ENCODE measurements around the gene ERICH6B. TPM values are rescaled to one million over a fixed set of nuclear protein-coding genes. Genes with fewer than 3 reads are reported as not detected.

Gene ERICH6B
- total RNA-seq, 1 experiment from 2014 or later = not detected

DNA sequence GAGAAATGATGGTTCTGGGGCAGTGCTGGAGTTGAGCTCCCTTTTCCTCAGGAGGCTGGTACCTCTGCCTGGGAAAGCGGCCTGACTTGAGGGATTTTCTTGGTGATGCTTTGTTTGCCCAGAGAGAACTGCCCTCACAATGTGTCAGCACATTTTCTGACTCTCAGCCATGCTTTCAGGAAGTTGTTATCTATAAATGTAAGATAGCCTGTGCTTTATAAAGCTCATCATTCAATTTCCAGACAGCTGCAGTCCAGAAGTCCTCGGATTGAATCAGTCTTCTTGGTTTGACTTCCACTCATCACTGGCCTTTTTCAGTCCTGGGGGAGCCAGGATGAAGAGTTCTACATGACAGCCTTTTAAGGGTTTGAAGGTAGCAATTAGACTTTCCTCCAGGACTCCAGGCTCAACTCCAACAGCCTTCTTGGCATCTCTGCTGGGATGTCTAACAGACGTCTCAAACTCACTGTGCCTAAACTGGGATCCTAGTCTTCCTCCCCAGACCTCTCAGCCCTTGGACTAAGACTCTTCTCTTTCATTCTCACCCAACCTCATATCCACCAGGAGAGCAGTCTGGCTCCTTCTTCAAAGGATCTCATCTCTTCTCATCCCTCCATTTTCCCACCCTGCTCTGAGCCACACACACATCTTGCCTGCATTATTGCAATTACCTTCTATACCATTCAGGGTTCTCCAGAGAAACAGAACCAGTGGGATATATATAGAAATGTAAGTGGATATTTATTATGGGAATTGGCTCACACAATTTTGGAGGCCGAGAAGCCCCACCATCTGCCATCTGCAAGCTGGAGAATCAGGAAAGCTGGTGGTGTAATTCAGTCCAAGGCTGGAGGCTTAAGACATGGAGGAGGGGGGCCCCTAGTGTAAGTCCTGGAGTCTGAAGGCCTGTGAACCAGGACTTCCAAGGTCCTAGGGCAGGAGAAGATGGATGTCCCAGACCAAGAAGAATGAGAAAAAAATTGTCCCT lies 13.1 kb downstream of the ERICH6B start:
- DNase-seq (ENCODE audit: extremely low read depth, low read depth) = no peak

DNA sequence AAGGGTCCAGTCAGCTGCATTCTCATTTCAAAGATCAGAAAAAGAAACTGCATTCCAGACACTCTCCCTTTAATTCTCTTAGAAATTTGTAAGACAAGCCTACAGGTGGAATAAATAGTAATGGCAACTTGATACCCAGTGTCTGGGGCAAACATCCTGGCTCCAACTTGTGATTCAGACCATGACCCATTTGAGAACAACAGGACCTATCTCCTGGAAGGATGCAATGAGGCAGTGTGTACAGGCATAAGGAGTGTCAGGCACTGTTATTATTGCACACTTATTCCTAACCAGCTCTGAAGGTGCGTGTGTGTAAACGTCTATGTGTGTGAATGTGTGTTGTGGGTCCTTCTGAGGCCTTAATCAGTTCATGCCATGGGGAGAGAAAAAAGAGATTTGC lies 13.9 kb downstream of the ERICH6B start:
- DNase-seq (ENCODE audit: extremely low read depth, low read depth) = no peak

DNA sequence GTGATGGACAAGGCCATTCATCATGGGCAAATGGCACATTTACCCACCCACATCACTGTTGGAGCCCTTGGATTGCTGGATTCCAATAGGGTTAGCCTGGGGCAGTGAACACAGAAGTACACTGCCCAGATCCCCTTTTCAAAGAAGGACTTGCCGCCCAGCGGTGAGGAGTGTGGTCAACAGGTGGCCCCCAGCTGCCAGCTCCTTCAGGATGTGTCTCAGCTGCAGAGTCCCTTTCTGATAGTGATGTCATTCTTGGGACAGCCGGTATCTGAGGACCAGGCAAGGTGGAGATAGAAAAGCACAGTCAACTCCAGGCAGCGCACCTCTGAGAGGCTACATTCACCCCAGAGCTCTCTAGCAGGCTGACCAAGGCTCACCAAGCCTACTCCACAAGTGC lies 16.9 kb downstream of the ERICH6B start:
- DNase-seq (ENCODE audit: extremely low read depth, low read depth) = no peak

DNA sequence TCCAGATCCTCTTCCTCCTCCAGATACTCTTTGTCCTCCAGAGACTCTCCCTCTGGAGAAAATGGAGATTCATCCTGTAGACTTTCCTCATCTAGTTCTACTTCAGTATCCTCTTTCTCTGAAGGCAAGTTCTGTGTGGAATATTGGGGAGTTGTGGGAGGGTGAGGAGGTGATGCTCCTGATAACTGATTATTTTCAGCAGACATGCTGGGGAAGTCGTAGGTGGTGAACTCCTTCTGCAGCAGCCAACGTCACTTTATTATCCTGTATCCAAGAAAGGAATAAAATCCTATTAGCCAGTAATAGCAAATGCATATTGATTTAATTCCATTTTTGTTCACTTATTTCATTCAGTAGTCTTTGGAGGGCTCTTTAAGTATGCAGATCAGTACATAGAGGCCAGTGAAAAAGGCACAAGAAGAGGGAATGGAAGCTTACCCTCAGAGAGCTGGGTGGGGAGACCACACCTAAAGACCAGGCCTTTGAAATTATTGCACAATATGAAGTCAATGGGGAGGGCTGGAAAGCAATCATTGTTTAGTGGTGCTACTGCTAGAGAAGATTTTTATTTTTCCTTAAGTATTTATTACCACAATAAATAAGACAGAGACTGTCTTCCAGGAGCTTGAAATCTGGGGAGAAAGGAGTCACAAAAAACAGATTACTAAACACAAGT lies 18.6 kb downstream of the ERICH6B start:
- no peak for DNase-seq (ENCODE audit: extremely low read depth, low read depth)

DNA sequence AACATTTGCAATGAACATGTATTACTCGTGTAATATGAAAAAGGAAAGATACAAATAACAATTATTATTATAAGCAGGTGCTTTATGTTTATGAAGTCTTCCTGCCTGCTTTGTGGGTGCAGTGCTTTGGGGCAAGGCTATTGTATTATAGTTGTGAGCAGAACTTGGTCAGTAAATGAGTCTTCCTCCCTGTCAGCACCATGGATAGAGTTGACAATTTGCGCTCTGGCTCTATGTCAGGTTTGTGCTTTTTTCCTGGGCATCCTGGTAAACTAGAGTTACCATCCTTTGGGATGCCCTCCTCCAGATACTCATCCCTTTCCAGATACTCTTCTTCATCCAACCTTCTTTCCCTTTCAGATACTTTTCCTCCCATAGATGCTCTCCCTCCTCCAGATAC lies 19.6 kb downstream of the ERICH6B start:
- no peak for DNase-seq (ENCODE audit: extremely low read depth, low read depth)

DNA sequence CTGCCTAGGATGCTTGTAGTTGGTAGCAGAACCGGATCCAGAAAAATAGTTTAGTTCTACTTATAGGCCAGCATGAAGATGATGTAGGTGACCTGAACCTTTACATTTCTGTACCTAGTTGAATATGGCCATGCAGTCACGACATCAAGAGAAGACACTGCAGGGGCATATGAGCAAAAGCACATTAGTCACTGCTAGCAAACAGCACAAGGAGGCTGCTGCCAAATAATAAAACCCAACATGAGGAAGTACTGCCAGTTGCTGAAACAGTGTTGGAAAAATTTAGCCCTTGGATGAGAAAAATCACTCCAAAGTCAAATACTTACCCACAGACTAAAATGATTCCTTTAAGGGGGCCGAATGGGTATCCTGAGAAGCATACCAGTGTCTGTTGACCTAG lies 20.8 kb downstream of the ERICH6B start:
- DNase-seq (ENCODE audit: extremely low read depth, low read depth) = no peak

DNA sequence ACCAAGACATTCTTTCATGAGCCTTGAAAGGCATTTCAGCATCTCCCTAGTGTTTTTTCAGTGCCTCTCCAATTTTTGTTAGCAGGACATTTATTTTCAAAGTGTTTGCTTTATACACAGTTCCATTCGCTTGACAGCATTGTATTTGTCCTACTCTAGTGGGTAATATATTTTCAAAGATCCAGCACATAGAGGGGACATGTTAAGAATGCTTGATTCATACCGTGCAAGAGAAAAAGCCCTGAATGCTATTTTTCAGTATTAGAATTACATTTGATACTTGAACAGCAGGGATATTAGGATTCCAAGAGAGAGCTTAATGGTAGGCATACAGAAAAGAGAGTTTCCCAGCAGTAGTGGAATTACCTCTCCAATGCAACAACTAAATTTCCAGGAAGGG lies 21.3 kb downstream of the ERICH6B start:
- DNase-seq (ENCODE audit: extremely low read depth, low read depth) = no peak

DNA sequence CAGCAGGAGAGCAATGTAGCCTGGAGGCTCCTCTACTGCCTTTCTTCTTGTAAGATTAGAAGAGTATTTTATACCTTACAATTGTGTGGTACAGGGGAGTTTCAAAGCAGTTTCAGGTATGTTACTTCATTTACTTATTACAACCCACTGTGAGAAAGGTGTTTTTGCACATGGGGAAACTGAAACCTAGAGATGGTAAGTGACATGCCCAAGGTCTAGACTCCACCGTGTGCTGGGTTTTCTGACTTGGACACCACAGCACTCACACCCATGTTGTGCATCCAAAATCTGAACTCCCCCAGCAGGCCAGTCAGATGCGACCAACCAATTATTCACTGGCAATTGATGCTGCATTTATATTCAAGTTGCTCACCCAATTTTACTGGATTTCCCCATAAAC lies 22.8 kb downstream of the ERICH6B start:
- no peak for DNase-seq (ENCODE audit: extremely low read depth, low read depth)

DNA sequence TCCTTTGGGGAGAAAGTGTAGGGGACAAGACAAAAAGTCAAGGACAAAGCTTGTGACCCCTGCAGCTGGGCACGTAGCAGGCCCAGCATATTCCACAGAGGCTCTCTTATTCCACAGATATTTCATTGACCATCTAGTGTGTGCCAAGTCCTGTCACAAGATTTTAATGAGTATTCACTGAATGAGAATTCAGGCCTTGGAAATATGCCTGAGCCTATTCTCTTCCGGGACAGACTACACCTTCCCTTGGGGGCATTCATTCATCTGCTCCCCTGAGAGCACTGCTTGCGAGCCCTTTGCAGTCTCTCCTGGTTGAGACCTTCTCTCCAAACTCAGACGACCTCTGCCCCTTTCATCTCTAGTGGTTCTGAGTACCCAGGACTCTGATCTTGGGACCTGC lies 25.5 kb downstream of the ERICH6B start:
- DNase-seq (ENCODE audit: extremely low read depth, low read depth) = no peak

DNA sequence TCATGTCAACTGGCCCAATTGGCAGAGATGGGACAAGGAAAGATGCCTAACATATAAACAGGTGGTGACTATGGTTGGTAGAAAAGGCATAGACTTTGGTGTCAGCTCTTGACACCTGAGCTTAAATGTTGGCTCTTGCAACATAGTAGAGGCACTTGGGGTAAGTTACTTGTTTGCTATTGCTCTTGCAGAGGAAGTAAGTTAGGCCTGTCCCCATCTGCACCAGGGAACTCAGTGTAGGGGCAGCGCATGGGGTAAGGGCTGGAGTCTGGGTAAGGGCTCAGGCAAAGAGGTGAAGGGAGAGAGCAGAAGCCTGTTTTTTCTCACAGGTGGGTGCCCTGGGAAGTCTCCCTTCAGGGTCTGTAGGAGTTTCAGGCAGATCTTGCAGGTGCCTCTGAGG lies 27.6 kb downstream of the ERICH6B start:
- DNase-seq (ENCODE audit: extremely low read depth, low read depth) = no peak

DNA sequence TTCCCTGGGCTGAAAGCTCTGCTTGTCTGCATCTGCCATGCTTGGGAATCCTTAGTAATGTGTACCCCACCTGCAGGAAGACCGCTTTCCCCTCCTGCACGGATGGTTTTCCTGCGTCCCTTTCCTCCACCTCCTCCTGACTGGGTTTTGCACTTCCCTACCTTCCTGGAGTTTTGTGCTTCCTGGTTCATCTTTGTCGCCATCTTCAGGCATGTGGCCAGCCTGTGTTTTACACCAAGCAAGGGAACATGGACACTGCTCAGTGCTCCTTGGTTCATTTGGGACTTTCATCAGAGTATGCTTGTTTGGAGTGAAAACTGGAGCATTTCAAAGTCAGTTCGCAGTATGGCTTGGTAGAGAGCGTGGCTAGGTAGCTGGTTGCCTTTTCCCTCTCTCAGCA lies 30.7 kb downstream of the ERICH6B start:
- no peak for DNase-seq (ENCODE audit: extremely low read depth, low read depth)

DNA sequence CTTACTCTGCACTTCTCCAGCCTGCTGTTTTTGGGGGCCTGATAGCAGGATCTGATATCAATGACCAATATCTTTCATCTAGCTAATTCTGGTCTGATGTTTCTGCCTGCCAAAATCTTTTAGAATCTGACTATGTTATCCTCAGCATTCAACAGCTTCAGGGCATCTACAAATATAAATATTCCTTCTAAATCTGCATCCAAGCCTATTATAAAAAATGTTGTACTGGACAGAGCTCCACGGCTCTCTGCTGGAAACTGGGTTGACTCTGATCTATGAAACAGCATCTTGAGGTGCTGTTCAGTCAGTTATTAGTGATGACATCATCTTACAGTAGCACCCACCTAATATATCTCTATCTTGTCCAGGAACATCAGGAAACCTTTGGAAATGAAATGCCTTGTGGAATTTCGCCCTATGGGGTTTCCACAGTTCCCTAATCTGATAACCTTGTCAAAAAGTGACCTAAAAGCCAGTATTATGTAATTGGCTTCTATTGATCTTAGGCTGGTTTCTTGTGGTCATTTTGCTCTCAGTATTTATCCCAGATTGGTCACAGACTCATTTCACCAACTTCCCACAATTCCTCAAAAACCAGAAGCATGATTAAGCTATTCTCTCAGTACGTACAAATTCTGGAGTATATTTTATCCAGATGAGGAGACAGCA lies 33.0 kb downstream of the ERICH6B start:
- DNase-seq (ENCODE audit: extremely low read depth, low read depth) = no peak

DNA sequence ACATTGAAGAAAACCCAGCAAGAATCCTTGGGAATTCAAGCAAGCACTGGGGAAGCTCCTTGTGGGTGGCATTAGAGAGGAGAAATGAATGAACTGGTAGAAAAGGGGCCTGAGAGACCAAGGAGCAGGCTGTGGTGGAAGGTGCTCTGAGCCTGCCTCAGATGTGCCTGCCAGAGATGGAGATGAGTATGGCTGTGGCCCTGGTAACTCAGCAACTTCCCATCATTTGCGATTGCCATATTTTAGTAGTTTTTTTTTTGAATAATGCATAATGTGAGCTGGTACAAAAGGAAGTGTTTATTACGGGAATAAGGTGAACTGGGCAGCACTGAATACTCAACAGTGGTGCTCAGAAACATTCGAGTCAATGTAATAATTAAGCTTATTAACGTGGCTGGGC lies 39.1 kb downstream of the ERICH6B start:
- DNase-seq (ENCODE audit: extremely low read depth, low read depth) = no peak

DNA sequence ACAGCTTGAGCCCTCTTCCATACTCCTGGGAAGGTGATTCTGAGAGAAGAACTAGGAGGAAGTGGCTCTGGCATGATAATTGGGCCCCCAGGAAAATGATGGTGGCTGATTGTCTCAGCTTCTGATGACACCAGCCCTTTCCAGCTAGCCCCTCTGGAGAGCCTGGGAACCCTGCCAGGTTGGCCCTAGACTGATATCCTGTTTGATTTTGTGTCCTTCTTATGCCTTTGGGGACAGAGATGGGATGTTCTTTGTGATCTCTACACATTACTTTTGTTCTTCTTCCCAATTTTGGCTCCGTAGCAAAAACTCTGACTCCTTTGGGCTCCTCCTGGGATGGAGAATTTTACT lies 39.7 kb downstream of the ERICH6B start:
- DNase-seq (ENCODE audit: extremely low read depth, low read depth) = no peak

DNA sequence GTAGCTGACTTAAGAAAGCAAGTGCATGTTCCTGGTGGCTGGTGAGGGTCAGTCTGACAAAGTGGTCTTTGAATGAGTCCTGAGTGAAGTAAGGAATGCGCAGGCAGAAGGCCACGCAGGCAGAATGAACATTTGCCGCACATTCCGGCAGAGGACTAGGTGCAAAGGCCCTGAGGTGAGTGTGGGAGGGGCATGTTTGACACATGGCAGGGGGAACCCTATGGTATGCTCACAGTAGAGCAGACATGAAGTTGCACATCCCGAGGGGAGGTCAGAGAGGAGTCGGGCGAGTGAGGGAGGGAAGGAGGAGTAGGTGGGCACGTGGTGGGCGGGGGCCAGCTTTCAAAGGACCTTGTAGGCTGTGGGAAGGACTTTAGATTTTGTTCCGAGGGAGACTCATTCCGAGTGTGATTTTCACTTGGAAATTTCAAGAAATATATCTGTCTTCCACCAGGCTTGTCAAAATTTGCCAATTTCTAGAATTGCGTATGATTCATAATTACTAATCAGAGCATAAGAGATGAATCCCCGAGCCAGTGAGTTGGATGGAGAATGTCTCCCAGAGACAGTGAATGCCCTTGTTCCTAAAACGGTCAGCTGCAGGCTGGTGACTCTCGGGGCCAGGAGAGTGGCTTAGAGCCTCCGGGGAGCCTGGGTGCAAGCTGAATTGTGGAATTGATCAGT lies 40.3 kb downstream of the ERICH6B start:
- no peak for DNase-seq (ENCODE audit: extremely low read depth, low read depth)

DNA sequence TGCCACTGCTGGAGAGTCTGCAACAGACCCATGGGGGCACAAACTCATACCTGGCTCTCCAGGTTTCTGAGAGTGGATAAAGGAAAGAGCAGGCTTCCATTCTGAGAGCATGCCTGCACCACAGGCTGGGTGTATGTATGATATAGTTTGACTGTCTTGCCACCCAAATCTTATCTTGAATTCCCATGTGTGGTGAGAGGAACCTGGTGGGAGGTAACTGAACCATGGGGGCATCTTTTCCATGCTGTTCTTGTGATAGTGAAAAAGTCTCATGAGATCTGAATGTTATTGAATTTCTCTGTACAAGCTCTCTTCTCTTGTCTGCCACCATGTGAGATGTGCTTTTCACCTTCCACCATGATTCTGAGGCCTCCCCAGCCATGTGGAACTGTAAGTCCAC lies 50.2 kb downstream of the ERICH6B start:
- no peak for DNase-seq (ENCODE audit: extremely low read depth, low read depth)

DNA sequence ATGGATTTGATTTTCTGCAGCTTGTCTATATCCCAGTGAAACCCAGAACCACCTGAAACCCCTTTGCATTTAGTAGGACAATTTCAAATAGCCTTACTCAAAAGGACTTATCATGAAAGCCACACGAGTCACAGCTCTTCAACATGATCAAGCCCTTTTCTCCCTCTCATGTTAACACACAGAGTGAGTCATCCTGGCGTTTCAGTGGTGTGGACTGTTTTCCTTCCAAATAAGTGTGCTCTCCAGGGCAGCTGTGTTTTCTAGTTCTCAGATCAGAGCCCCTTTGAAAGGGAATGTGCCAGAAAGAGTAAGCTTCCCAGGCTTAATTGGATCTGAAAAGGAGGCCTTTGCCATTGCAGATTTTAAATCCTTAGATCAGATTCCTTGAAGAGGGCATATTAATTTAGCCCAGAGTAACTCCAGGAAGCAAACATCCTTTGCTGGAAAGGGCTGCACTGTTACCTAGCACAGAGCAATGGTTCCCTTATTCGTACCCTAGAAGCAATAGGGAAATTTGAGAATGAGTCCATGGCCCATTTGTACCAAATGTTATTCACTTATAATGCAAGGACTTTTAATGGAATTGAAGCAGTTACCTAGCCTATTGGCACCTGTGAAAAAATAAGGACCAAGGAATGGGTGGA lies 51.3 kb downstream of the ERICH6B start:
- no peak for DNase-seq (ENCODE audit: extremely low read depth, low read depth)

DNA sequence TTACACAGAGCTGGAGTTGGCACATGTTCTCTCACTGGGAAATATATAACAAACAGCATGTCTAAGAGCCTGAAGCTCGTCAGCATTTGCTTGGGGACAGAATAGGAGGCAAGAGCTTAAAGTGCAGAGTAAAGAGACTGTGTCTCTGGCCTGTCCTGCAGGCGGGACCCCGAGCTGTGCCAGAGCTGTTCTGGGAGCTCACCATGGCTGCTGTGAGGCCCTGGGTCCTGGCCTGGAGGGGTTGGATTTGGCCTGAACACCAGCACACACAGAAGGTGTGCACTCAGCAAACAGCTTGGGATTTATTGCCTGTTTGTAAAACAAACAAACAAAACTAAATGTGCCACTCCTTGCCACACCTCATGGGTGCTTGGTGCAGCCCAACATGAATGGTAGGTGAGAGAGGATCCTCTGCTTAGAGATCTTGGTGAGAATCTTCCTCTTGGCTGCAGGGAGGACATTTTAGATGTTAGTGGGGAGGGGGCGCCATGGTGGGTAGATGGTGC lies 60.9 kb downstream of the ERICH6B start:
- DNase-seq (ENCODE audit: extremely low read depth, low read depth) = no peak

DNA sequence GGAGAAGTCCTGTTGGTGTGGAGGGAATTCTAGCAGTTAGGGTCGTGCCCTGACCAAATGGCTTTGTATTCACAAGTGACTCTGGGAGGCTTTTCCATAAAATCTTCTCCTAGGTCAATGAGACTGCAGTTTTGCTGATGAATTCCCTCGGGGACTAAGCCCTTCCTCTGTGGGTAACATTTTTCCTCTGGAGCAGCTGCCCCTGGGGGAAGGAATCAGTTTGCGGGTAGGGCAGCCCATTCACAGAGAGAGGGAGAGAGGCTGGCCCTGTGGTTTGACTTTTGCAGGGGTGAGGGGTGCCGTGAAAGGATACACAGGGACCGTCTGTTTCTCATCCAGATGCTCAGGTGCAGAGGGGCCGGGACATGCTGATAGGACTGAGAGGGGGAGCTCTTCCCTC lies 67.3 kb downstream of the ERICH6B start:
- DNase-seq (ENCODE audit: extremely low read depth, low read depth) = no peak

DNA sequence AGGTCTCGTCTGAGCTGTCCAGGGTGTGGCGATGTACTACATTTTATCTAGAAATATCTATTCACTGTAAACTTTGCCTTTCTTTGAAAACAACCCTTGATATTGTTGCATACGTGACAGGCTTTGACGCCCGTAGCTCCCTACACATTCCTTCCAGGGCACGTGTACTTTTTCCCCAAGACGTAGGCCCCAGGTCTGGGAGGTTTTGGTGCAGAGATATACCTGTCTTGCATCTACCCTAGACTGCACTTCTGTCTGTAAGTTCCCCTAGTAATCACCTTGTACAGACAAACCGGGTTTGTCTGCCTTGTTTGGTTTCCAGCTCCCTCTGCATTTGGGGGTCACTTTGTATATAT lies 69.2 kb downstream of the ERICH6B start:
- DNase-seq (ENCODE audit: extremely low read depth, low read depth) = no peak

Measured in NCI-H460 (cell line).